HG02588 (cell line): ENCODE data around the gene ALPK3.

Experiments used
- ATAC-seq: cut with Tn5 transposase; IDR thresholded peaks from one replicate; pipeline ENCODE4 v1.9.1; 2021; ENCODE audit warnings: mild to moderate bottlenecking, moderate library complexity; ENCODE audit not compliant: unreplicated experiment

The ALPK3 gene

GRCh38 chr15:84914351-84914750, 97.2 kb downstream of the ALPK3 start:
- no peak for ATAC-seq

GRCh38 chr15:84914909-84915605, 97.9 kb downstream of the ALPK3 start:
- ATAC-seq, result peak; percentile 94

DNA sequence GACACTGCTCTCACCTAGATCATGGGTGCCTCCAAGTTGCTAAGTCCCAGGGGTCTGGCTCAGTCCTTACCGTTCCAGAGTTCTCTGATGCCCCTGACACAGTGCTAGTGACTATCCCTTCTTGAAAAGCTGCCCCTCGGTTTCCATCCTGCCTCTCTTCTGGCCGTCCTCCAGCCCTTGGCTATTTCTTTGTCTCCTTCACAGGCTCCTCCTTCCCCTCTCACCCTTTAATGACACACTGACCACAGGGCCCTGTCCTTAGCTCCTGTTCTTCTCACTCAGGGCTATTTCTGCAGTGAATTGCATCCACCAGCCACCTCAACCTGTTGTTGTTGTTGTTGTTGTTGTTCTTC, 98.4 kb downstream of the ALPK3 start:
- ATAC-seq, result no peak

- no peak for ATAC-seq
Measured at GRCh38 chr15:84917452-84917851, 100.3 kb downstream of the ALPK3 start.

DNA sequence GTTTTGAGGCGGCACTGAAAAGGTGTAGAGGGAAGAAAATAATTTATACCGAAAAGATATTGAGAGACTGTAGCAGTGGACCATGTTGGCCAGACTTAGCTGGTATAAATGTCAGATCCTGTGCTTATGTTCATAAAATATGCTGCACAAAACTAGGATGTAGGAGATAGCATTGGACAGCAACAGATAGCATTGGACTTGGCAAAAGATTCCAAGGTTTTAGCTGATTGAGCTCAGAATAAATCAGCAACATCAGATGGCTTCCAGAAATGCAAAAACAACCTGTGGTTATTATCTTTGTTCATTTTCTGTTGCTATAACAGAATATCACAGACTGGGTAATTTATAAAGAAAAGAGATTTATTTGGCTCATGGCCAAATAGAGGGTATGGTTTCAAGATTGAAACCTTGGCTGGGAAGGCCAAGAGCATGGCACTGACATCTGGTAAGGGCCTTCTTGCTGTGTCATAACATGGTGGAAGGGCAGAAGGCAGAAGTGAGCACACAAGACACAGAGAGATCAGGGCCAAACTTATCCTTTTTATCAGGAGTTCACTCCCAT, 102.0 kb downstream of the ALPK3 start:
- no peak for ATAC-seq

DNA sequence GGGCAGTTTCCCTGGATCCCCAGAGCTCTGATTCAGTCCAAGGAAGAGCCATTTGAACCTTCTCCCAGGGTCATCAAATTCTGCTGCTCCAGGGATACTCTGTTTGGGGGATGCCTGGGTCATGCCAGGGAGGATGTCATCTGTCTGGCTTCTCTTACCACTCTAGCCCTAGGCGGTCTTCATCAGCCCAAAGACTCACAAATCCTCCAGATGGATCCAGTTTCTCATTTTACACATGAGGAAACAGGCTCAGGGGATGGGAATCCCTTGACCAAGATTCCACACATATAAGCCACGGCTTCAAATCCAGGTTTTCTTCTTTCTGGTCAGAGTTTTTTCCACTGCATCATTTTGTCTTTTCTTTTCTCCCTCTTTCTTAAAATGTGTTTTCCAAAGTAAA, 104.0 kb downstream of the ALPK3 start:
- no peak for ATAC-seq

DNA sequence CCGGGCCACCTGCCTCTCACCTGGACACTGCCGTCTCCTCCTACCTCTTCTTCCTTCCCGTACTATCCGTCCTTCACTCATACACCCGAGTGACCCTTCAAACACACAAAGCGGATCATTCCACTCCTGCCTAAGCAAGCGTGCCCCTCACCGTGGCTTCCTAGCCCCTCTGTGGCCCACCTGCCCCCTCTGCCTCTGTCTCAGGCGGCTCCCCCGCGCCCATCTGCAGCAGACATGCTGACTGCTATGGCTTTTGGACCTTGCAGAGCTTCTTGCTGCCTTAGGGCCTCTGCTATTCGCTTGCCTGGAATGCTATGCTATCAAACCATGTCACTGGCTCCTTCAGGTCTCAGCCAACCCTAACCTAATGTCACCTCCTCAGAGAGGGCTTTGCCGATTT, 105.4 kb downstream of the ALPK3 start:
- no peak for ATAC-seq
